ENCODE results near the gene UBE2G2. TPM values are rescaled to one million over a fixed set of nuclear protein-coding genes. Genes with fewer than 3 reads are reported as not detected.
A peak's percentile ranks its signal among the peaks of the same experiment; 100 is the strongest.

The UBE2G2 gene
- total and polyA plus RNA-seq, 2 experiments from 2014 or later, result 39.1 to 64.4 TPM

DNA sequence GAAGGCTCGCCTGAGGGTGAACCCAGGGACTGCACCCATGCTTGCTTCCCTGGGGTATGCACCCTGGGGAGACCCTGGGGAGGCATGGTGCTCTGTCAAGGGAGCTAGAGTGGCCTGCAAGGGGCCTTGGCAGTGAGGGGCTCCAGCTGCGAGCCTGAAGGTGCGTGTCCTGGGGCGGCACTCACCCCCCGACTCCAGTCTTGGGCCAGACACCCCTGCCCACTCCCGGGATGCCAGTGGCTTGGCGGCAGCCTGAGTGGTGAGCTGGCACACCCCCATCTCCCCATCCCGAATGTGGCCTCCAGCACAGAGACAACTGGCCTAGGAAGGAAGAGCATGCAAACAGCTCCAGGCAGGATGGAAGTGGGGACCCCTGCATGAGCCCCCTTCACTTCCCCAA, 13.6 kb upstream of the UBE2G2 start:
- Histone ChIP-seq H3K4me2 (ENCODE audit: unreplicated experiment) (no peak overlapping the region), H3K4me3 (no peak overlapping the region), H3K9me2 (ENCODE audit: insufficient read depth) (no peaks in the 10 kb centered on the region), H2AFZ (no peak overlapping the region), H3K9me3 (ENCODE audit: low read depth) (no peaks in the 10 kb centered on the region), H4K20me1 (ENCODE audit: insufficient read depth) (0 out of 2 replicates have a peak, but pooled peaks cover 10% of the 10 kb centered on the region), H3K9ac (no peak overlapping the region), H3K27ac (no peak overlapping the region), H3F3A (ENCODE audit: insufficient read depth) (0 out of 2 replicates have a peak, but pooled peaks cover 4% of the 10 kb centered on the region), H3K79me2 (ENCODE audit: insufficient read depth) (peaks cover 72% of the 10 kb centered on the region), H3K27me3 (replicated peaks; ENCODE audit: insufficient read depth) (no peaks in the 10 kb centered on the region), H3K36me3 (ENCODE audit: low read depth) (no peaks in the 10 kb centered on the region), H3K4me1 (ENCODE audit: insufficient read depth) (peaks cover 8% of the 10 kb centered on the region; the same call in 1 of the 2 replicates)
- 84 to 86% methylated on average over 8 of the region's 8 CpGs for WGBS, 2 experiments (ENCODE audit: low coverage in 1 of 2, low lambda C conversion rate in 2 of 2, missing lambda C conversion rate in 2 of 2)
- in situ Hi-C loops (cut with MboI), result no loop called here
- no peak for TF ChIP-seq EZH2phosphoT487 (IDR thresholded peaks at IDR 0.05; ENCODE audit: insufficient read depth, low read depth)
- TF ChIP-seq EZH2 (IDR thresholded peaks at IDR 0.05; ENCODE audit: insufficient read depth, poor library complexity, severe bottlenecking), result no peak
- no peak for DNase-seq

GRCh38 chr21:44814498-44815023, 12.9 kb upstream of the UBE2G2 start:
- Histone ChIP-seq H4K20me1 (ENCODE audit: insufficient read depth) (0 out of 2 replicates have a peak, but pooled peaks cover 10% of the 10 kb centered on the region), H3K79me2 (ENCODE audit: insufficient read depth) (peaks cover 79% of the 10 kb centered on the region), H3K9ac (no peak overlapping the region), H3K4me1 (ENCODE audit: insufficient read depth) (peaks cover 8% of the 10 kb centered on the region; the same call in 1 of the 2 replicates), H3K27ac (no peak overlapping the region), H3K9me3 (ENCODE audit: low read depth) (no peaks in the 10 kb centered on the region), H3K4me2 (ENCODE audit: unreplicated experiment) (no peak overlapping the region), H3K4me3 (no peak overlapping the region), H3K27me3 (replicated peaks; ENCODE audit: insufficient read depth) (no peaks in the 10 kb centered on the region), H3K36me3 (ENCODE audit: low read depth) (no peaks in the 10 kb centered on the region), H2AFZ (no peak overlapping the region), H3F3A (ENCODE audit: insufficient read depth) (0 out of 2 replicates have a peak, but pooled peaks cover 4% of the 10 kb centered on the region), H3K9me2 (ENCODE audit: insufficient read depth) (no peaks in the 10 kb centered on the region)
- WGBS, 2 experiments (ENCODE audit: low coverage in 1 of 2, low lambda C conversion rate in 2 of 2, missing lambda C conversion rate in 2 of 2), result 48 to 52% methylated on average over 11 of the region's 11 CpGs
- TF ChIP-seq EZH2phosphoT487 (IDR thresholded peaks at IDR 0.05; ENCODE audit: insufficient read depth, low read depth), result no peak
- TF ChIP-seq EZH2 (IDR thresholded peaks at IDR 0.05; ENCODE audit: insufficient read depth, poor library complexity, severe bottlenecking), result no peak
- in situ Hi-C loops (cut with MboI), result no loop called here
- DNase-seq, result peak; percentile 40

GRCh38 chr21:44813727-44814126, 12.1 kb upstream of the UBE2G2 start:
- no peak for TF ChIP-seq EZH2 (IDR thresholded peaks at IDR 0.05; ENCODE audit: insufficient read depth, poor library complexity, severe bottlenecking)
- no peak for TF ChIP-seq EZH2phosphoT487 (IDR thresholded peaks at IDR 0.05; ENCODE audit: insufficient read depth, low read depth)
- no peak overlapping the region for H3K4me3 ChIP-seq
- H3K4me1 ChIP-seq (ENCODE audit: insufficient read depth), result peaks cover 8% of the 10 kb centered on the region; the same call in 1 of the 2 replicates
- in situ Hi-C loops (cut with MboI), result no loop called here
- H2AFZ ChIP-seq, result no peak overlapping the region
- no peaks in the 10 kb centered on the region for H3K36me3 ChIP-seq (ENCODE audit: low read depth)
- no peak for DNase-seq
- H3K27ac ChIP-seq, result no peak overlapping the region
- 95 to 98% methylated on average over 18 of the region's 18 CpGs for WGBS, 2 experiments (ENCODE audit: low coverage in 1 of 2, low lambda C conversion rate in 2 of 2, missing lambda C conversion rate in 2 of 2)
- 0 out of 2 replicates have a peak, but pooled peaks cover 4% of the 10 kb centered on the region for H3F3A ChIP-seq (ENCODE audit: insufficient read depth)
- no peaks in the 10 kb centered on the region for H3K27me3 ChIP-seq (replicated peaks; ENCODE audit: insufficient read depth)
- H3K79me2 ChIP-seq (ENCODE audit: insufficient read depth), result peaks cover 87% of the 10 kb centered on the region
- H4K20me1 ChIP-seq (ENCODE audit: insufficient read depth), result 0 out of 2 replicates have a peak, but pooled peaks cover 10% of the 10 kb centered on the region
- H3K9me2 ChIP-seq (ENCODE audit: insufficient read depth), result no peaks in the 10 kb centered on the region
- H3K9ac ChIP-seq, result no peak overlapping the region
- no peak overlapping the region for H3K4me2 ChIP-seq (ENCODE audit: unreplicated experiment)
- H3K9me3 ChIP-seq (ENCODE audit: low read depth), result no peaks in the 10 kb centered on the region

- no peaks in the 10 kb centered on the region for H3K9me2 ChIP-seq (ENCODE audit: insufficient read depth)
- no peaks in the 10 kb centered on the region for H3K27me3 ChIP-seq (replicated peaks; ENCODE audit: insufficient read depth)
- in situ Hi-C loops (cut with MboI), result no loop called here
- TF ChIP-seq EZH2 (IDR thresholded peaks at IDR 0.05; ENCODE audit: insufficient read depth, poor library complexity, severe bottlenecking), result no peak
- TF ChIP-seq EZH2phosphoT487 (IDR thresholded peaks at IDR 0.05; ENCODE audit: insufficient read depth, low read depth), result no peak
- no peak overlapping the region for H3K4me2 ChIP-seq (ENCODE audit: unreplicated experiment)
- H2AFZ ChIP-seq, result no peak overlapping the region
- 96% methylated on average over 10 of the region's 10 CpGs for WGBS, 2 experiments (ENCODE audit: low coverage in 1 of 2, low lambda C conversion rate in 2 of 2, missing lambda C conversion rate in 2 of 2)
- H3K4me3 ChIP-seq, result no peak overlapping the region
- H4K20me1 ChIP-seq (ENCODE audit: insufficient read depth), result 0 out of 2 replicates have a peak, but pooled peaks cover 10% of the 10 kb centered on the region
- H3K4me1 ChIP-seq (ENCODE audit: insufficient read depth), result peaks cover 8% of the 10 kb centered on the region; the same call in 1 of the 2 replicates
- H3K27ac ChIP-seq, result no peak overlapping the region
- no peak overlapping the region for H3K9ac ChIP-seq
- peaks cover 93% of the 10 kb centered on the region for H3K79me2 ChIP-seq (ENCODE audit: insufficient read depth)
- H3K9me3 ChIP-seq (ENCODE audit: low read depth), result no peaks in the 10 kb centered on the region
- DNase-seq, result no peak
- H3K36me3 ChIP-seq (ENCODE audit: low read depth), result no peaks in the 10 kb centered on the region
- H3F3A ChIP-seq (ENCODE audit: insufficient read depth), result 0 out of 2 replicates have a peak, but pooled peaks cover 4% of the 10 kb centered on the region
Observed at GRCh38 chr21:44813149-44813548, 11.5 kb upstream of the UBE2G2 start.
